ENCODE measurements around the gene BUD23.

DNA sequence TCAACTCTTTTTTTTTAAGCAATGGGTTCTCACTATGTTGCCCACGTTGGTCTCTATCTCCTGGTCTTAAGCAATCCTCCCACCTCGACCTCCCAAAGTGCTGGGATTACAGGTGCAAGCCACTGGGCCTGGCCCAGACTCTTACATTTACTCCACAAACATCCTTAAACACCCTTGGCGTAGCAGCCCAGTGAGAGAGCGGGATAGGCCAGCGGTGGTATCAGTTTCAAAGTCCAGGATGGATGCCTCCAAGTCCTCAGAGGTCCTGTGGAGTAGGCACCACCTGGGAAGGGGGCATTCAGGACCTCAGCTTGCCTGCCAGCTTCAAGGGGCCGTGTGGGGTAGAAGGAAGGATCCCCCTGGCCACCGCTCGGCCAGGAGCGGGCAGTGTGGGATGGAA is 33.8 kb upstream of the BUD23 start:
- TF ChIP-seq, protein P1, sequence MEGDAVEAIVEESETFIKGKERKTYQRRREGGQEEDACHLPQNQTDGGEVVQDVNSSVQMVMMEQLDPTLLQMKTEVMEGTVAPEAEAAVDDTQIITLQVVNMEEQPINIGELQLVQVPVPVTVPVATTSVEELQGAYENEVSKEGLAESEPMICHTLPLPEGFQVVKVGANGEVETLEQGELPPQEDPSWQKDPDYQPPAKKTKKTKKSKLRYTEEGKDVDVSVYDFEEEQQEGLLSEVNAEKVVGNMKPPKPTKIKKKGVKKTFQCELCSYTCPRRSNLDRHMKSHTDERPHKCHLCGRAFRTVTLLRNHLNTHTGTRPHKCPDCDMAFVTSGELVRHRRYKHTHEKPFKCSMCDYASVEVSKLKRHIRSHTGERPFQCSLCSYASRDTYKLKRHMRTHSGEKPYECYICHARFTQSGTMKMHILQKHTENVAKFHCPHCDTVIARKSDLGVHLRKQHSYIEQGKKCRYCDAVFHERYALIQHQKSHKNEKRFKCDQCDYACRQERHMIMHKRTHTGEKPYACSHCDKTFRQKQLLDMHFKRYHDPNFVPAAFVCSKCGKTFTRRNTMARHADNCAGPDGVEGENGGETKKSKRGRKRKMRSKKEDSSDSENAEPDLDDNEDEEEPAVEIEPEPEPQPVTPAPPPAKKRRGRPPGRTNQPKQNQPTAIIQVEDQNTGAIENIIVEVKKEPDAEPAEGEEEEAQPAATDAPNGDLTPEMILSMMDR (IDR thresholded peaks at IDR 0.05), result no peak
- TF ChIP-seq POLR2A (IDR thresholded peaks at IDR 0.05), result no peak
